ENCODE results near the gene PPP2R5E.

DNA sequence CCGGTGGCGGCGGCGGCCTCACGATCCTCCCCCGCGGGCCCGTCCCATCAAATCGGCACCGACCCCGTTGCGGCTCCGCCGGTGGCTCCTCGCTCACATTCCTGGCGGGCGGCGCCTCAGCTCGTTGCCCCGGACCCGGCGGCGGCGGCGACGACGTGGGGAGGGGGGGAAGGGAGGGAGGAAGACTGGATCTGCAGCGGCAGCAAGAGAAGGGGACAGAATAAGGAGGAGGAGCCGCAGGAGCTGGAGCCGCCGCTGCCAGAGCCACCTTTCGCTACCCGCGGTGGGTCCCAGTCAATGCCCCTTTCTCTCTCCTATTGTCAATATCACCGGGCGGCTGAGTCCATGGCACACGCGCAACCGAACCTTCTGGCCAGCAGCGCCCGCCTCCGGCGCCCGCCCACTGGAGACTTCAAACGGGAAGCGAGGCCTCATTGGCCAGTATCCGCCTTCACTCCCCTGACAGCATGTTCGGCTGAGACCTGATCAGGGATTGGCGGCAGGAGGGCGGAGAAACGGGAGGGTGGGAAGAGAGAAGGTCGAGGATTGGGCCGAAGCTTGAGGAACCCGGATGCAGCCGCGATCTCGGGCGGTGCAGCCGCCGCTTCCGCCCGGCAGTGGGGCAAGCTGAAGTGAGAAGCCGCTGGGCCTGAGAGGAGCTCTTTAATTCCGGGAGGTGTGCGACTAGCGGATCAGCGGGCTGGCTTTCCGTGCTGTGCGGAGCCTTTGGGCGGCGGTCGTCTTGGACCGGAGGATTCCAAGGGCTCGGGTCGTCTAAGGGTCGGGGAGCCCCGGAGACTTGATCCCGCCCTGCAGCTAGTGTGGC, at the start of gene PPP2R5E:
- TF ChIP-seq, protein P1, sequence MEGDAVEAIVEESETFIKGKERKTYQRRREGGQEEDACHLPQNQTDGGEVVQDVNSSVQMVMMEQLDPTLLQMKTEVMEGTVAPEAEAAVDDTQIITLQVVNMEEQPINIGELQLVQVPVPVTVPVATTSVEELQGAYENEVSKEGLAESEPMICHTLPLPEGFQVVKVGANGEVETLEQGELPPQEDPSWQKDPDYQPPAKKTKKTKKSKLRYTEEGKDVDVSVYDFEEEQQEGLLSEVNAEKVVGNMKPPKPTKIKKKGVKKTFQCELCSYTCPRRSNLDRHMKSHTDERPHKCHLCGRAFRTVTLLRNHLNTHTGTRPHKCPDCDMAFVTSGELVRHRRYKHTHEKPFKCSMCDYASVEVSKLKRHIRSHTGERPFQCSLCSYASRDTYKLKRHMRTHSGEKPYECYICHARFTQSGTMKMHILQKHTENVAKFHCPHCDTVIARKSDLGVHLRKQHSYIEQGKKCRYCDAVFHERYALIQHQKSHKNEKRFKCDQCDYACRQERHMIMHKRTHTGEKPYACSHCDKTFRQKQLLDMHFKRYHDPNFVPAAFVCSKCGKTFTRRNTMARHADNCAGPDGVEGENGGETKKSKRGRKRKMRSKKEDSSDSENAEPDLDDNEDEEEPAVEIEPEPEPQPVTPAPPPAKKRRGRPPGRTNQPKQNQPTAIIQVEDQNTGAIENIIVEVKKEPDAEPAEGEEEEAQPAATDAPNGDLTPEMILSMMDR (IDR thresholded peaks at IDR 0.05): peak in 1 of 3 experiments; percentile 24
- peak; percentile 12 for TF ChIP-seq POLR2A (IDR thresholded peaks at IDR 0.05)

Data from testis (tissue), 2 donors.